HG02588 (cell line): ENCODE measurements around the gene GHRHR.
A peak's percentile ranks its signal among the peaks of the same experiment; 100 is the strongest.

Experiments
- ATAC-seq: cut with Tn5 transposase; IDR thresholded peaks from one replicate; pipeline ENCODE4 v1.9.1; 2021; ENCODE audit warnings: mild to moderate bottlenecking, moderate library complexity; ENCODE audit not compliant: unreplicated experiment

Gene GHRHR

GRCh38 chr7:30965883-30966282 lies 2.1 kb downstream of the GHRHR start:
- ATAC-seq = no peak

DNA sequence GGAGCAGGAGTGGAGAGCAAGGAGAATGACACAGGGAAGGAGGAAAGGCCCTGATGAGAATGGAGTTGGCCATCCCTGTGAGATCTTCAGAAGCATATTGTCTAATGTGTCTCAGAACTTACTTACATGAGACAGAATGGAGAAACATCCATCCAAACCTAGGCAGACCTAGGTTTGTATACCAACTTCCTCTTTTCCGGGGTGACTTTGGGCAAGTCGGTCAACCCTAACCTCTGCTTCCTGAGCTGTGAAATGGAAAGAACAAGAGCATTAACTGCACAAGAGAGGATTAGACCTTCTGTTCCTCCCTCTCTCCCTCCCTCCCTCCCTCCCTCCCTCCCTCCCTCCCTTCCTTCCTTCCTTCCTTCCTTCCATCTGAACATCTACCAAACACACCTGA lies 4.5 kb downstream of the GHRHR start:
- ATAC-seq = no peak

DNA sequence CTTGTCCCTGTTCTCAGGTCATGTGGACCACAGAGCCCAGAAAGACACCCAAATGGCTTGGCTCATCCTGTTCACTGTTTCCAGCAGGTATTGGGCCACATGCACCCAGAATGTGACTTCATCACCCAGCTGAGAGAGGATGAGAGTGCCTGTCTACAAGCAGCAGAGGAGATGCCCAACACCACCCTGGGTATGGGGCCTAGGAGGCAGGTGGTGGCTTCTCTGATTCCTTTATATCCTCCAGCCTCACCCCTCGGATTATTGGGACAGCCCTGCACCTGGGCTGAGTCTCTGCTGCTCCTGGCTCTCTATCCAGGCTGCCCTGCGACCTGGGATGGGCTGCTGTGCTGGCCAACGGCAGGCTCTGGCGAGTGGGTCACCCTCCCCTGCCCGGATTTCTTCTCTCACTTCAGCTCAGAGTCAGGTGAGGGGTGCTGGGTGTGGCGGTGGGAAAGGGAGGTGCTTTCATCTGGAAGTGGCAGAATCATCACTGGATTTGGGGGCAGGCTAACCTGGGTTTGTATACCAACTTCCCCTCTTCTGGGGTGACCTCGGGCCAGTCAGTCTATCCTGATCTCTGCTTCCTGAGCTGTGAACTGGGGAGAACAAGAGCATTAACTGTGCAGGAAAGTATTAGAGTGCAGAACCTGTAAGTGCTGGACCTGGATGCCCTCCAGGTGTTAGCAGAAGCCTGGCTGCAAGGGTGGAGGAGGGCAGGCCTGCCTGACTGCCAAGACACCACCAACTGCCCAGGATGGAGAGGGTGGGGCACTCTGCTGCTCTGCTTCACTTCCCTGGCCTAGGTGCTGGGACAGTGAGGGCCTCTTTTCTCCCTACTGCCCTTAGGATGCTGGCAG lies 5.2 kb downstream of the GHRHR start:
- ATAC-seq = no peak

- ATAC-seq = no peak
These were observed 5.8 kb downstream of the GHRHR start for GRCh38 chr7:30969604-30969970.

DNA sequence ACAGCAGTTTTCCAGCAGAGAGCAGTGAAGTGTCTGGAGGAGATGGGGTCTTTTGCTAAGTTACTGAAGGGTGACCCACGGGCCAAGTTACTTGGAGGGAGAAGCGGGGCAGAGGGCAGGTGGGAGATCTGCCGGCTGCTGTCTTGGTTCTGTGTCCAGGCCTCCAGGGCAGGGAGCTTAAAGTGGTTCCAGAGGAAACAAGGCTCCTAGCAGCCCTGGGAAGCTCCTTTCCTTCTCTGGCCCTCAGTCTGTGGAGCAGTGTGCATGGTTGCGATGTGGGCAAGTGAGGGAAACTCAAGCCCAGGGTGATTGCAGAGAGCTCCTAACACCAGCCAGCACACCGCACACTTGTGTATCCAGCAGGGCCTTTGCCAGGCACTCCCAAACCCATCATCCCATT lies 6.3 kb downstream of the GHRHR start:
- ATAC-seq = no peak

DNA sequence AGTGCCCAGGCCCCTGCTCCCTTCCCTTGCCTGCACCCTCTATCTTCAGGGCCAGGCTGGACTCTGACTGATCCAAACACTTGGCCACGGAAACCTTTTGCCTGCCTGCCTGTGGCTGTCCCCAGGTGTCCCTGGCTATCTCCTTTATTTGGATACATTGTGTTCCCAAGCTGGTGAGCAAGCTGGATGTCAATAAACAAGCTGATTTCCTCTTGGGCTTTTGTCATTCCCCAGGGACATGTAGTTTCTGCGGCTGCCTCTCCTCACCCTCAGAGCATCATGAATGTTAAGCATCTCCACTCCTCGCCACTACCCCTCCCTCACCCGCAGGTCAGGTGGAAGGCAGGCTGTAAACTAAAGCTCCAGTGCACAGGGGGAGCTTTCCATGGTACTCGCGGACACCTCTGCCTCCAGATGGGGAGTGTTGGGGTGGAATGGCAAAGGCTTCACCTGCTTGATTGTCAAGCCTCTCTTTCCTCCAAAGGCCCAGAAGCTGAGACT lies 6.9 kb downstream of the GHRHR start:
- no peak for ATAC-seq

DNA sequence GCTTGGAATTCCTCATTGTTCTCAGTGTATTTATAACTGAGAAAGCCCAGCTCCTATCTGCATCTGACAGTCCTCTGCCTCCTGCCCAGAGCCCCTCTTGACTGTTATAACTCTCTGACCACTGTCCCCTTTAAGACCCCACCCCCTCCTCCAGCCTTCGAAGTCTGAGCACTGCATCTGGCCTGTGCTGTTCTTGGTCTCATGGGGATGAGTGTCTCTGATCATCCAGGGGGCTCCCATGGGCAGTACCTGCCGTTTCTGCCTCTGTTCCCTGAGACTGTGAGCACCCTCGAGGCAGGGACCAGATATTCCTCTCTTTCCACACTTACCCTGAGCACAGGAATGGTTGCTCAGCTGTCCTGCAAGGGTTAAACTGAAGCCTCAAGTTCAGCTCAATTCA lies 7.7 kb downstream of the GHRHR start:
- no peak for ATAC-seq

DNA sequence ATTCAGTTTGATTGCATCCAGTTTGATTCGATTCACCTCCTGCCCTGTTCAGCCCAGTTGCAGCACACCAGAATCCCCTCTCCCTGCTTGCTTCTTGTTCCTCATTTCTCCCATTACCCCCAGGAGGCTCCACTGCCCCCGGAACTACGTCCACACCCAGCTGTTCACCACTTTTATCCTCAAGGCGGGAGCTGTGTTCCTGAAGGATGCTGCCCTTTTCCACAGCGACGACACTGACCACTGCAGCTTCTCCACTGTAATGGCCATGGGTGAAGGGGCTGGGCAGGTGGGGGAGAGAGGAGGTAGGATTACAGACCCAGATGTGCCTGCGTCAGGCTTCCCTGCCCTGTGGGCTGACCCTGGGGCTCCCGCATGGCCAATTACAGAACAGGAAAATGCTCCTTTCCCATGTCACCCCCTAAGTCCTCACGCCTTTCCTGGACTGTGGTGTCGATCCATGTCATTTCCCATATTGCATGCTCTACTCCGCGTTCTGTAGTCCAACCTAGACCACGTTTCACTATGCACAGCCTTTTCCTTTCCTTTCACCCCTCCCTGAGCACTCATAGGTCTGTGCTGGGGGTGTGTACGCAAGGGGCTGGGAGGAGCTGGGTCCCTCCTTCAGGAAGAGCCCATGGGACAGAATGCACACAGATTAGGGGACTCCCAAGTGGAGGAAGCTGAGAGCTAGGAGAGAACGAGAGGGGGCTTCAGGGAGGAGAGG lies 8.2 kb downstream of the GHRHR start:
- no peak for ATAC-seq

- no peak for ATAC-seq
These were observed 9.5 kb downstream of the GHRHR start for GRCh38 chr7:30973292-30973691.

GRCh38 chr7:30973791-30974604 lies 10.2 kb downstream of the GHRHR start:
- no peak for ATAC-seq

DNA sequence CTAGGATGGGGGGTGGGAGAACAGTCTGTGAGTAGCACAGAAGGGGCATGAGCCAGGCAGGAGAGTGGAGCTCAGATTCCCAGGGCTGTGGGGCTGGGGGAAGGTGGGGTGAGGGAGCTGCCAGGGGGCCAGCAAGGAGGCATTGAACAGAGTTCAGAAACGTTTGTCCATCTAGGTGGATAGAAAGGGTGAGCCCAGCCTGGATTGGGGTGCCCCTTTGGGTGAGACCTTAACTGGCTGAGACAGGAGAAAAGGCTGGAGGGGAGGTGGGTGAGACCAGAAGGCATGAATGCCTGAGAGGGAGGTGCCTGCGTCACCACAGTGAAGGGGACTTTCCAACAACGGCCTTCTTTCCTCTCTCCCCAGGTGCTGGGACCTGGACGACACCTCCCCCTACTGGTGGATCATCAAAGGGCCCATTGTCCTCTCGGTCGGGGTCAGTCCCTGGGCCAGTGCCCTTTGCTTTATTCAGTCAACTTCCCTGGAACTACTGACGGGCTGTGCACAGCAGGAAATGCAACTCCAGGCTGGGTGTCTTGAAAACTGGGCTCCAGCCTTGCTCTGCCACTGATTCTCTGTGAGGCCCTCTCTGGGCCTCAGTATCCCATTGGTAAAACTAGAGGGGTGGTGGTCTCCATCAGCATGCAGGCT lies 11.0 kb downstream of the GHRHR start:
- ATAC-seq = peak; percentile 97

GRCh38 chr7:30975256-30975899 lies 11.6 kb downstream of the GHRHR start:
- no peak for ATAC-seq

DNA sequence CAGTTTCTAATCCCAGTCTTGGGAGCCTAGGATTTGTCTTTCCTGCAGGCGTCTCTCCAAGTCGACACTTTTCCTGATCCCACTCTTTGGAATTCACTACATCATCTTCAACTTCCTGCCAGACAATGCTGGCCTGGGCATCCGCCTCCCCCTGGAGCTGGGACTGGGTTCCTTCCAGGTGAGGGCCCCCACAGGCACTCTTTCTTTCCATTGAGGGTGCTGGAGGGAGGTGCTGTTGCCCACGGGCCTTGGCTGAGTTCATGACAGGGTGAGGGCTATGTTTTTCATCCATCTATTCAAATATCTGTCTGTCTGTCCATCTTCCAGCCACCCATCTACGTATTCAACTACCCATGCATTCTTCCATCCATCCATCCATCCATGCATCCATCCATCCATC lies 12.6 kb downstream of the GHRHR start:
- ATAC-seq = no peak

- ATAC-seq = no peak
These were observed 13.5 kb downstream of the GHRHR start for GRCh38 chr7:30977222-30977621.

- ATAC-seq = no peak
These were observed 14.3 kb downstream of the GHRHR start for GRCh38 chr7:30977896-30978564.

DNA sequence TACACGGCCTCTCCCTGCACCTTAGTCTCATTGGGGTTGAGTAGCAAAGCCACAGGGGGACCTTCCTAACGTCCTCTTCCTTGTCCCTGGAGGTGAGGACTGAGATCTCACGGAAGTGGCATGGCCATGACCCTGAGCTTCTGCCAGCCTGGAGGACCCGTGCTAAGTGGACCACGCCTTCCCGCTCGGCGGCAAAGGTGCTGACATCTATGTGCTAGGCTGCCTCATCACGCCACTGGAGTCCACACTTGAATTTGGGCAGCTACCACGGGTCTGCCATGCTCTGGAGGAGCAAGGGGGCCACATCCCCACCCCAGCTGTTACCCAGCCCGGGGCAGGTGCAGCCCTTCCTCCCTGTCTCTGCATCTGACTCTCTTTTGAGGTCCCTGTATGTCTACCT lies 15.3 kb downstream of the GHRHR start:
- no peak for ATAC-seq

DNA sequence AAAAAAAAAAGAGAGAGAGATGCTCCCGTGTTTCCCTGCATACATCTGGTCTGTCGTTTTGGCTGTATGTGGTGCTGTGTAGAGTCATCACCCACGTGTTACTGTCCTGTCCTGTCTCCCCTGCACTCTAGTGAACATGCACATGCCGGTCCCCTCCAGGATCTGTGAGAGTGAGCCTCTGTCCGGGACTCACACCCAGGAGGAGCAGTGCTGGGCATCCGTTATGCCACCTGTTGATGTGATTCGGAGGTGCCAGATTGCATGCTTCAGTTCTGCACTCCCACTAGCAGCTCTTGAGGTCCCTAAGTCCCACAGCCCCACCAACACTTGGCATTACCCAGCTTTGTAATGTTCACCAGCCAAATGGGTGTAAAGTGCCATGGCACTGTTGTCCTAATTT lies 16.4 kb downstream of the GHRHR start:
- no peak for ATAC-seq

DNA sequence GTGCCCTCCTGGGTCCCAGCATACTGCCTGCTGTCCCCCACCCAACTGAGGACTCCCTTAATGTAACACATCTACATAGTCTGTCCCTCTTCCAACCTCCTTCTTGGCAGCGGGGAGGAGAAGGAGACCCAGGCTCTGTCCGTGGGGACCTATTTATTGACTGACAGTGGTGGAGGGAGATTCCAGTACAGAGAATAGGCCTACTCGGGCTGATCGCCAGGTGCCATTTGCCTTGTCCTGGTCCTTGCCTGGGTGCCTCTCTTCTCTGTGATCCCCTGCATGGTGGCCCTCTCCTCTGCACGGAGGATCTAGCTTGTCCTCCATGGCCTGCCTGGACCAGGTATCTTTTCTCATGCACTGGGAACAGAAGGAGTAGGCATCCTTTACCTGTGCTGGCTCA lies 17.0 kb downstream of the GHRHR start:
- no peak for ATAC-seq

DNA sequence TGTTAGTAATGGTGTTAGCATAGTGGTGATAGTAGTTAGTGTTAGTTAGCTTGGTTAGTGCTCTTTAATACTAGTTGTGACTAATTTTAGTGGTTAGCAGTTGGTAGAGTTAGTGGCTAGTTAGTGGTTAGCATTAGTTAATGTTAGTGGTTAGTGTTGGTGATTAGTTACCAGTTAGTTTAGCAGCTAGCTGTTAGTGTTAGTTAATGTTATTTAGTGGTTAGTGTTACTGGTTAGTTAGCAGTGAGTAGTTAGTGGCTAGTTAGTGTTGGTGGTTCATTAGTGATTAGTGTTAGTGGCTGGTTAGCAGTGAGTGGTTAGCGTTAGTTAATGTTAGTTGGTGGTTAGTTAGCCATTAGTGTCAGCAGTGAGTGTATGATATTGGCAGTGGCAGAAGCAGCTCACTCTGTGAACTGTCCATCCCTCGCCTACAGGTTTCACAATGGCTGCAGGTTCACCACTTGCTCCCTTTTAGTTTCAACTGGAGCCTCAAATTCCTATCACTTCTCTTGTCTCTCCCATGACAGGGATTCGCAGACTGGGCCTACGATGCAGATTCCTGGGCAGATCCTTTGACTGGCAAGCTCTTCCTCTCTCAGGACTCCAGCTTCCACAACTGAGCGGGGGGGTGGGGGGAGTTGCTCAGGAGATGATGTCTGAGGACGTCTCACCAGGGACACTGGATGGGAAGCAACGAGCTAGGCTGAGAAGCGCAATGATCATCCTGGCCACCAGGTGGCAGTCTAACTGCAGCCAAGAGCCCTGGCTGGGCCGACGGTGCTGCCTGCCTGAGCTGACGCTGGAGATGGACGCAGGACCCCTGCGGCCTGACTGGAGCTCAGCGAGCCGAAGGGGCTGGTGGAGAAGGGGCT lies 19.5 kb downstream of the GHRHR start:
- ATAC-seq = peak; percentile 91
